HepG2 (cell line): ENCODE results near the gene S1PR5. TPM values are rescaled to one million over a fixed set of nuclear protein-coding genes. Genes with fewer than 3 reads are reported as not detected.

ENCODE experiments used
- ATM ChIP-seq: fragments of 450-650 bp; IDR thresholded peaks from 2 replicates; pipeline ENCODE4 v1.7.1; 2017; ENCODE audit warnings: mild to moderate bottlenecking, borderline replicate concordance
- ATRX ChIP-seq: sonication (generic); formaldehyde crosslinking; IDR thresholded peaks from 2 replicates; pipeline ENCODE4 v1.4.0; 2020; ENCODE audit warnings: missing genetic modification reagents, borderline replicate concordance
- BORCS8-MEF2B ChIP-seq: sonication (generic); formaldehyde crosslinking; IDR thresholded peaks from 2 replicates; pipeline ENCODE4 v1.8.0; 2022; ENCODE audit warnings: mild to moderate bottlenecking, missing genetic modification reagents
- FOXA3 ChIP-seq: IDR thresholded peaks from 2 replicates; pipeline ENCODE4 v1.6.1; 2016; ENCODE audit warnings: missing genetic modification reagents, missing compliant biosample characterization
- JUNB ChIP-seq: sonication (generic); formaldehyde crosslinking; IDR thresholded peaks from 2 replicates; pipeline ENCODE4 v1.8.0; 2022; ENCODE audit warnings: missing genetic modification reagents, mild to moderate bottlenecking, borderline replicate concordance
- KDM5B ChIP-seq: sonication (generic); formaldehyde crosslinking; IDR thresholded peaks from 2 replicates; pipeline ENCODE4 v1.4.0; 2020; ENCODE audit warnings: missing genetic modification reagents, mild to moderate bottlenecking, borderline replicate concordance
- KLF16 ChIP-seq, 2 experiments: sonication (generic) in 1 of 2; formaldehyde crosslinking in 1 of 2; IDR thresholded peaks; 2 replicates each; pipeline versions ENCODE4 v1.6.1 to v1.8.0; 2016 to 2023; ENCODE audit warnings: missing genetic modification reagents in 2 of 2, missing compliant biosample characterization in 1 of 2
- MLLT10 ChIP-seq: sonication (generic); formaldehyde crosslinking; IDR thresholded peaks from 2 replicates; pipeline ENCODE4 v1.4.0; 2020; ENCODE audit warnings: missing genetic modification reagents
- NR2F1 ChIP-seq, 2 experiments: fragments of 450-650 bp in 1 of 2; formaldehyde crosslinking in 1 of 2; IDR thresholded peaks; 2 replicates each; pipeline versions ENCODE4 v1.5.0 to v1.6.1; 2016 to 2020; ENCODE audit warnings: mild to moderate bottlenecking in 1 of 2, missing compliant biosample characterization in 1 of 2, missing genetic modification reagents in 1 of 2, moderate library complexity in 1 of 2
- NR2F6 ChIP-seq, 2 experiments: IDR thresholded peaks; 2 replicates each; pipeline ENCODE4 v1.6.1; 2016; ENCODE audit warnings: antibody characterized with exemption in 1 of 2, mild to moderate bottlenecking in 1 of 2
- PHF20 ChIP-seq: sonication (generic); formaldehyde crosslinking; IDR thresholded peaks from 2 replicates; pipeline ENCODE4 v1.5.0; 2020; ENCODE audit warnings: mild to moderate bottlenecking, missing genetic modification reagents
- PRMT3 ChIP-seq: sonication (generic); formaldehyde crosslinking; IDR thresholded peaks from 2 replicates; pipeline ENCODE4 v1.8.1; 2022; ENCODE audit warnings: low read depth, mild to moderate bottlenecking, moderate library complexity, missing genetic modification reagents, borderline replicate concordance
- RBM39 ChIP-seq: fragments of 200-400 bp; formaldehyde crosslinking; IDR thresholded peaks from one replicate; pipeline ENCODE4 v1.6.1; 2018; ENCODE audit warnings: antibody characterized with exemption, mild to moderate bottlenecking, low read depth, low read length; ENCODE audit not compliant: poor library complexity, severe bottlenecking
- SALL2 ChIP-seq: sonication (generic); formaldehyde crosslinking; IDR thresholded peaks from 2 replicates; pipeline ENCODE4 v1.8.1; 2023; ENCODE audit warnings: mild to moderate bottlenecking, missing genetic modification reagents, inconsistent platforms
- SOX5 ChIP-seq: IDR thresholded peaks from 2 replicates; pipeline ENCODE4 v1.6.1; 2016; ENCODE audit warnings: borderline replicate concordance
- SSRP1 ChIP-seq: IDR thresholded peaks from 2 replicates; pipeline ENCODE4 v1.6.1; 2016; ENCODE audit warnings: control low read depth
- THYN1 ChIP-seq: sonication (generic); formaldehyde crosslinking; IDR thresholded peaks from 2 replicates; pipeline ENCODE4 v1.8.1; 2023; ENCODE audit warnings: low read depth, mild to moderate bottlenecking, moderate library complexity, missing genetic modification reagents, borderline replicate concordance
- TSC22D2 ChIP-seq: sonication (generic); formaldehyde crosslinking; IDR thresholded peaks from 2 replicates; pipeline ENCODE4 v1.5.1; 2020; ENCODE audit warnings: missing genetic modification reagents, mild to moderate bottlenecking, borderline replicate concordance
- YY1 ChIP-seq: IDR thresholded peaks from 2 replicates; pipeline ENCODE4 v1.6.1; 2011; ENCODE audit warnings: low read length, low read depth, moderate library complexity, mild to moderate bottlenecking; ENCODE audit not compliant: insufficient read depth, insufficient replicate concordance
- ZFAT ChIP-seq: sonication (generic); formaldehyde crosslinking; conservative IDR thresholded peaks from 2 replicates; pipeline ENCODE4 v1.8.1; 2023; ENCODE audit warnings: missing genetic modification reagents, inconsistent platforms
- ZFP1 ChIP-seq: IDR thresholded peaks from 2 replicates; pipeline ENCODE4 v1.6.1; 2016
- ZMYM2 ChIP-seq: sonication (generic); formaldehyde crosslinking; IDR thresholded peaks from 2 replicates; pipeline ENCODE4 v1.8.0; 2022; ENCODE audit warnings: mild to moderate bottlenecking, missing genetic modification reagents
- ZNF124 ChIP-seq: sonication (generic); formaldehyde crosslinking; IDR thresholded peaks from 2 replicates; pipeline ENCODE4 v1.4.0; 2020; ENCODE audit warnings: missing genetic modification reagents
- ZNF263 ChIP-seq: sonication (generic); formaldehyde crosslinking; IDR thresholded peaks from 2 replicates; pipeline ENCODE4 v1.4.0; 2020; ENCODE audit warnings: missing genetic modification reagents
- ZNF644 ChIP-seq: IDR thresholded peaks from 2 replicates; pipeline ENCODE4 v1.6.1; 2016; ENCODE audit warnings: low read depth
- ZNF766 ChIP-seq: sonication (generic); formaldehyde crosslinking; IDR thresholded peaks from 2 replicates; pipeline ENCODE4 v1.5.0; 2020; ENCODE audit warnings: missing genetic modification reagents, borderline replicate concordance
- polyA plus RNA-seq, 8 experiments: library from polyadenylated mRNA; depleted of rRNA in 3 of 8; stranded (reverse) in 7 of 8; unstranded in 1 of 8; fragments of >200 nt; fragmentation: Illumina TruSeq in 4 of 8; extraction: Trizol in 4 of 8; gene quantifications; 2 replicates each; pipeline versions ENCODE4 v1.2.1 to v1.2.3, GENCODE V29; 2011 to 2016; ENCODE audit warnings: low read depth in 4 of 8, missing spikeins in 1 of 8, mixed read lengths in 1 of 8; ENCODE audit not compliant: insufficient read depth in 1 of 8
- total RNA-seq, 5 experiments: library from RNA; depleted of rRNA; stranded (reverse); fragments of >200 nt; fragmentation: Illumina TruSeq; extraction: Trizol; gene quantifications; 2 replicates each; pipeline ENCODE4 v1.2.3, GENCODE V29; 2016; ENCODE audit warnings: low read depth in 1 of 5
- TF ChIP-seq, protein P1 (sequence below): sonication (generic); formaldehyde crosslinking; IDR thresholded peaks from 2 replicates; pipeline ENCODE4 v1.4.0; 2020; ENCODE audit warnings: missing genetic modification reagents
- TF ChIP-seq, protein P2 (sequence below): sonication (generic); formaldehyde crosslinking; IDR thresholded peaks from 2 replicates; pipeline ENCODE4 v1.4.0; 2020; ENCODE audit warnings: low read depth, mild to moderate bottlenecking, missing genetic modification reagents
- TF ChIP-seq, protein P3 (sequence below): fragments of 450-650 bp; IDR thresholded peaks from 2 replicates; pipeline ENCODE4 v1.6.1; 2016

The S1PR5 gene
- total and polyA plus RNA-seq, 2 of the 13 experiments (the other 11 are each of a cell fraction or from before 2014, with no cell fraction given): 0.04 TPM; not detected in 1

DNA sequence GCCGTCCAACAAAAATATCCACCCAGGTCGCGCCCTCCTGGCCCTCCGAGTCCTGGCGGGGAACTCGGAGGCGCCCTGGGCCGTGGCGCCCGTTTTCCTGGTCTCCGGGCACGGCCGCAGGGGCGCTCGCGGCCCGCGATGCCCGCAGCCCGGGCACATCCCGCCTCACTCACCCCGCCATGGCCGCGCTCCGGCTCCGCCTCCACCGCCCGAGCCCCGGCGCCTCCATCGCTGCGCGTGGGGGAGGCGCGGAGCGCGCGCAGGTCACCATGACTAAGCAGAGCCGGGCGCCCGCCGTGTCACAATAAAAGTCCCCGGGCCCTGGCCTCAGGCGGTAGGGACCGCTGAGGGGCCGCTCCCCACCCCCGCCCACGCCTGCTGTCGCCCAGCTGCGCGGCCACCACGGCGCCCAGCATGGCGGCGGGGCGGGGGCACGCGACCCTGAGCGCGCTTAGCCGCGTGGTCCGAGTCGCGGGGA is 14.7 kb downstream of the S1PR5 start (continued):
- TF ChIP-seq ZNF263 (CRISPR knock-in tag) (no peak; the same call in 1 of the 2 replicates), KDM5B (CRISPR knock-in tag) (peak; percentile 41; the same call in 1 of the 2 replicates), TSC22D2 (CRISPR knock-in tag) (peak; percentile 29), FOXA3 (CRISPR knock-in tag) (peak; percentile 50), ZFAT (CRISPR knock-in tag) (no peak), ZNF766 (CRISPR knock-in tag) (no peak), SALL2 (peak; percentile 82), MLLT10 (no peak), ZFP1 (CRISPR knock-in tag) (no peak; the same call in 1 of the 2 replicates), NR2F1 (CRISPR knock-in tag; IDR thresholded peaks at IDR 0.05) (no peak), THYN1 (CRISPR knock-in tag) (no peak), RBM39 (no peak), PHF20 (peak; percentile 43; the same call in 1 of the 2 replicates), YY1 (peak; percentile 97), ZMYM2 (CRISPR knock-in tag) (no peak), PRMT3 (CRISPR knock-in tag) (no peak; the same call in 1 of the 2 replicates), JUNB (no peak; the same call in 1 of the 2 replicates), ATRX (CRISPR knock-in tag) (no peak), BORCS8-MEF2B (CRISPR knock-in tag) (peak; percentile 83; the same call in 1 of the 2 replicates), ATM (no peak), KLF16 (CRISPR knock-in tag; IDR thresholded peaks at IDR 0.05) (peak in 1 of 2 experiments; percentile 62; a peak in 2 of 4 replicates), ZNF124 (CRISPR knock-in tag) (peak; percentile 65; the same call in 1 of the 2 replicates), SOX5 (CRISPR knock-in tag) (peak; percentile 42; the same call in 1 of the 2 replicates), ZNF644 (CRISPR knock-in tag) (no peak), NR2F6 (IDR thresholded peaks at IDR 0.05) (no peak; the same call in 1 of the 2 replicates), NR2F6 (CRISPR knock-in tag; IDR thresholded peaks at IDR 0.05) (peak; percentile 15; the same call in 1 of the 2 replicates), SSRP1 (no peak)
- TF ChIP-seq, protein P1, sequence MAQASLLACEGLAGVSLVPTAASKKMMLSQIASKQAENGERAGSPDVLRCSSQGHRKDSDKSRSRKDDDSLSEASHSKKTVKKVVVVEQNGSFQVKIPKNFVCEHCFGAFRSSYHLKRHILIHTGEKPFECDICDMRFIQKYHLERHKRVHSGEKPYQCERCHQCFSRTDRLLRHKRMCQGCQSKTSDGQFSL (CRISPR knock-in tag): peak; percentile 87
- TF ChIP-seq, protein P2, sequence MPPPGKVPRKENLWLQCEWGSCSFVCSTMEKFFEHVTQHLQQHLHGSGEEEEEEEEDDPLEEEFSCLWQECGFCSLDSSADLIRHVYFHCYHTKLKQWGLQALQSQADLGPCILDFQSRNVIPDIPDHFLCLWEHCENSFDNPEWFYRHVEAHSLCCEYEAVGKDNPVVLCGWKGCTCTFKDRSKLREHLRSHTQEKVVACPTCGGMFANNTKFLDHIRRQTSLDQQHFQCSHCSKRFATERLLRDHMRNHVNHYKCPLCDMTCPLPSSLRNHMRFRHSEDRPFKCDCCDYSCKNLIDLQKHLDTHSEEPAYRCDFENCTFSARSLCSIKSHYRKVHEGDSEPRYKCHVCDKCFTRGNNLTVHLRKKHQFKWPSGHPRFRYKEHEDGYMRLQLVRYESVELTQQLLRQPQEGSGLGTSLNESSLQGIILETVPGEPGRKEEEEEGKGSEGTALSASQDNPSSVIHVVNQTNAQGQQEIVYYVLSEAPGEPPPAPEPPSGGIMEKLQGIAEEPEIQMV (CRISPR knock-in tag): peak; percentile 46; the same call in 1 of the 2 replicates
- TF ChIP-seq, protein P3, sequence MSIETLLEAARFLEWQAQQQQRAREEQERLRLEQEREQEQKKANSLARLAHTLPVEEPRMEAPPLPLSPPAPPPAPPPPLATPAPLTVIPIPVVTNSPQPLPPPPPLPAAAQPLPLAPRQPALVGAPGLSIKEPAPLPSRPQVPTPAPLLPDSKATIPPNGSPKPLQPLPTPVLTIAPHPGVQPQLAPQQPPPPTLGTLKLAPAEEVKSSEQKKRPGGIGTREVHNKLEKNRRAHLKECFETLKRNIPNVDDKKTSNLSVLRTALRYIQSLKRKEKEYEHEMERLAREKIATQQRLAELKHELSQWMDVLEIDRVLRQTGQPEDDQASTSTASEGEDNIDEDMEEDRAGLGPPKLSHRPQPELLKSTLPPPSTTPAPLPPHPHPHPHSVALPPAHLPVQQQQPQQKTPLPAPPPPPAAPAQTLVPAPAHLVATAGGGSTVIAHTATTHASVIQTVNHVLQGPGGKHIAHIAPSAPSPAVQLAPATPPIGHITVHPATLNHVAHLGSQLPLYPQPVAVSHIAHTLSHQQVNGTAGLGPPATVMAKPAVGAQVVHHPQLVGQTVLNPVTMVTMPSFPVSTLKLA: no peak
